ENCODE results near the gene PRIM2. TPM values are rescaled to one million over a fixed set of nuclear protein-coding genes. Genes with fewer than 3 reads are reported as not detected.
"Not testable (repeated sequence)": the region's sequence is repeated elsewhere in the genome, so short reads cannot be mapped to it uniquely, and the experiment has no call there.

The PRIM2 gene
- total and polyA plus RNA-seq, 2 of the 4 experiments (the other 2 are of a cell fraction) = 11.8 to 37.5 TPM

GRCh38 chr6:57307850-57308249 is 9.6 kb upstream of the PRIM2 start:
- peak overlapping the region; percentile 100; the same call in 1 of the 2 replicates for H2BK20ac ChIP-seq (ENCODE audit: low read depth, low read length)
- no peak for TF ChIP-seq RFX5 (IDR thresholded peaks at IDR 0.05; ENCODE audit: low read depth, low read length)
- TF ChIP-seq RAD21 (IDR thresholded peaks at IDR 0.05; ENCODE audit: low read length) = no peak
- TF ChIP-seq POLR2A (IDR thresholded peaks at IDR 0.05; ENCODE audit: low read depth, low read length) = no peak
- no peak for TF ChIP-seq BHLHE40 (IDR thresholded peaks at IDR 0.05; ENCODE audit: low read depth, low read length)
- TF ChIP-seq FOS (IDR thresholded peaks at IDR 0.05; ENCODE audit: low read depth, low read length) = no peak
- no peak for TF ChIP-seq NFE2L2 (IDR thresholded peaks at IDR 0.05; ENCODE audit: low read depth, low read length)
- H3K18ac ChIP-seq (ENCODE audit: low read depth, low read length) = peak overlapping the region; percentile 95
- peak overlapping the region; percentile 99; the same call in 2 of the 3 replicates for H2BK15ac ChIP-seq (ENCODE audit: low read depth, low read length)
- WGBS, 2 experiments (ENCODE audit: extremely low coverage in 2 of 2, insufficient read length in 1 of 2) = no CpG with 5 or more reads among the region's 1 CpG
- no peaks in the 10 kb centered on the region for H3K36me3 ChIP-seq (ENCODE audit: control insufficient read depth, insufficient read depth, low read length)
- no peaks in the 10 kb centered on the region for H3K27me3 ChIP-seq (ENCODE audit: control insufficient read depth, insufficient read depth, low read length)
- in situ Hi-C loops (cut with MboI; ENCODE audit: low sequenced_read_pairs) = loop anchor here (25.0 kb wide), 2 partner anchors 671 to 971 kb away; partner anchors contain the start of gene DST
- peaks cover 7% of the 10 kb centered on the region for H3K9me1 ChIP-seq (ENCODE audit: insufficient read depth, low read length)
- DNase-seq (peak; percentile 36), ATAC-seq (ENCODE audit: low read depth) (peak; percentile 12)
- H3K4ac ChIP-seq (ENCODE audit: low read depth, low read length) = peak overlapping the region; percentile 98
- POLR2A ChIA-PET (ENCODE audit: unreplicated experiment) = no interaction called here
- H4K5ac ChIP-seq (ENCODE audit: low read depth, low read length) = peak overlapping the region; percentile 98
- H3K4me2 ChIP-seq (ENCODE audit: low read depth, low read length) = no peak overlapping the region
- H4K8ac ChIP-seq (ENCODE audit: low read depth in 2 of 2, low read length in 2 of 2) = peak overlapping the region; percentile 53 to 87; a peak in 3 of 4 replicates
- no peak overlapping the region for H3K4me3 ChIP-seq (ENCODE audit: insufficient read depth, low read depth, low read length)
- peak overlapping the region; percentile 64 for H2AK5ac ChIP-seq (ENCODE audit: low read depth, low read length)
- H3K79me1 ChIP-seq (ENCODE audit: low read depth in 1 of 2, low read length in 2 of 2) = no peaks in the 10 kb centered on the region
- H2AK9ac ChIP-seq (replicated peaks; ENCODE audit: low read depth, low read length, poor library complexity) = no peak overlapping the region
- H2BK120ac ChIP-seq (ENCODE audit: low read depth, low read length) = peak overlapping the region; percentile 99
- H3K4me1 ChIP-seq (ENCODE audit: control insufficient read depth, insufficient read depth, low read length) = peaks cover 21% of the 10 kb centered on the region
- no peak overlapping the region for H3K9ac ChIP-seq (ENCODE audit: low read depth, low read length)
- no peak overlapping the region for H2AFZ ChIP-seq (replicated peaks; ENCODE audit: low read length, poor library complexity)
- CTCF ChIA-PET = no interaction called here
- H3K9me3 ChIP-seq (ENCODE audit: control insufficient read depth, insufficient read depth, low read length) = no peaks in the 10 kb centered on the region
- peak overlapping the region; percentile 37; the same call in 1 of the 2 replicates for H3K27ac ChIP-seq (ENCODE audit: insufficient read depth, low read length)
- intact Hi-C loops (cut with micrococcal nuclease) = no loop called here
- H3K23ac ChIP-seq (ENCODE audit: low read depth, low read length) = peak overlapping the region; percentile 96
- H2BK5ac ChIP-seq (ENCODE audit: low read depth, low read length, poor library complexity, severe bottlenecking) = peak overlapping the region; percentile 89
- dilution Hi-C loops (cut with HindIII; ENCODE audit: low sequenced_read_pairs, unreplicated experiment) = no loop called here
- peak overlapping the region; percentile 98 for H4K91ac ChIP-seq (ENCODE audit: insufficient read depth, low read depth, low read length)
- peak overlapping the region; percentile 99 for H3K14ac ChIP-seq (replicated peaks; ENCODE audit: low read depth, low read length)
- no TSS peak for BruUV-seq (replicated peaks)
- no peak overlapping the region; the same call in 1 of the 2 replicates for H3K56ac ChIP-seq (ENCODE audit: extremely low read depth, insufficient read depth, low read length)
- H4K20me1 ChIP-seq (ENCODE audit: insufficient read depth, low read length) = no peaks in the 10 kb centered on the region

- H3K4ac ChIP-seq (ENCODE audit: low read depth, low read length); H2BK15ac ChIP-seq (ENCODE audit: low read depth, low read length); BruUV-seq (replicated peaks); H3K18ac ChIP-seq (ENCODE audit: low read depth, low read length); H2AK5ac ChIP-seq (ENCODE audit: low read depth, low read length); H3K27me3 ChIP-seq (ENCODE audit: control insufficient read depth, insufficient read depth, low read length); POLR2A ChIA-PET (ENCODE audit: unreplicated experiment); intact Hi-C loops (cut with micrococcal nuclease); H2BK120ac ChIP-seq (ENCODE audit: low read depth, low read length); H3K9me3 ChIP-seq (ENCODE audit: control insufficient read depth, insufficient read depth, low read length); H3K23ac ChIP-seq (ENCODE audit: low read depth, low read length); CTCF ChIA-PET; H3K9ac ChIP-seq (ENCODE audit: low read depth, low read length); H3K79me1 ChIP-seq (ENCODE audit: low read depth in 1 of 2, low read length in 2 of 2); ATAC-seq (ENCODE audit: low read depth); H4K20me1 ChIP-seq (ENCODE audit: insufficient read depth, low read length); H3K56ac ChIP-seq (ENCODE audit: extremely low read depth, insufficient read depth, low read length); H3K9me1 ChIP-seq (ENCODE audit: insufficient read depth, low read length); H2AK9ac ChIP-seq (replicated peaks; ENCODE audit: low read depth, low read length, poor library complexity); H3K27ac ChIP-seq (ENCODE audit: insufficient read depth, low read length); H4K8ac ChIP-seq (ENCODE audit: low read depth in 2 of 2, low read length in 2 of 2); H3K4me2 ChIP-seq (ENCODE audit: low read depth, low read length); dilution Hi-C loops (cut with HindIII; ENCODE audit: low sequenced_read_pairs, unreplicated experiment); DNase-seq; H4K91ac ChIP-seq (ENCODE audit: insufficient read depth, low read depth, low read length); H2AFZ ChIP-seq (replicated peaks; ENCODE audit: low read length, poor library complexity); H3K14ac ChIP-seq (replicated peaks; ENCODE audit: low read depth, low read length); H2BK20ac ChIP-seq (ENCODE audit: low read depth, low read length); H3K4me3 ChIP-seq (ENCODE audit: insufficient read depth, low read depth, low read length); H3K36me3 ChIP-seq (ENCODE audit: control insufficient read depth, insufficient read depth, low read length); H4K5ac ChIP-seq (ENCODE audit: low read depth, low read length): not testable (repeated sequence)
- H2BK5ac ChIP-seq (ENCODE audit: low read depth, low read length, poor library complexity, severe bottlenecking) = peak overlapping the region; percentile 62
- in situ Hi-C loops (cut with MboI; ENCODE audit: low sequenced_read_pairs) = loop anchor here (25.0 kb wide), 2 partner anchors 671 to 971 kb away; partner anchors contain the start of gene DST
- WGBS, 2 experiments (ENCODE audit: extremely low coverage in 2 of 2, insufficient read length in 1 of 2) = no CpG with 5 or more reads among the region's 3 CpGs
- H3K4me1 ChIP-seq (ENCODE audit: control insufficient read depth, insufficient read depth, low read length) = peaks cover 24% of the 10 kb centered on the region
These were observed 8.7 kb upstream of the PRIM2 start for GRCh38 chr6:57308755-57309154.

Measured in IMR-90 (cell line).